Thoracic aorta (tissue), 2 donors: ENCODE measurements around the gene KAT2B. TPM values are rescaled to one million over a fixed set of nuclear protein-coding genes. Genes with fewer than 3 reads are reported as not detected.

Experiments
- ATAC-seq: fragments of 150-250 bp; one replicate; pipeline ENCODE4 v1.8.0; 2017; ENCODE audit warnings: low read depth; ENCODE audit not compliant: insufficient number of reproducible peaks, low FRiP score
- DNase-seq: peaks from one replicate; pipeline ENCODE4 v3.0.0-alpha.2; 2020; ENCODE audit warnings: low spot score
- H3K27ac ChIP-seq, 2 donors: fragments of 200-600 bp; sonication (generic); 1 replicate in 1 of 2; 2 replicates in 1 of 2; pipeline ENCODE4 v1.5.1; 2016; ENCODE audit warnings: mild to moderate bottlenecking in 2 of 2, moderate library complexity in 2 of 2
- H3K27me3 ChIP-seq: fragments of 200-600 bp; sonication (generic); replicated peaks from 2 replicates; pipeline ENCODE4 v1.6.0; 2016; ENCODE audit warnings: mild to moderate bottlenecking; ENCODE audit not compliant: insufficient read depth
- H3K36me3 ChIP-seq: fragments of 200-600 bp; sonication (generic); one replicate; pipeline ENCODE4 v1.5.1; 2016
- H3K4me1 ChIP-seq, 2 donors: fragments of 200-600 bp; sonication (generic); 1 replicate in 1 of 2; 2 replicates in 1 of 2; pipeline versions ENCODE4 v1.5.1 to v1.6.0; 2016; ENCODE audit warnings: low read depth in 2 of 2, mild to moderate bottlenecking in 1 of 2; ENCODE audit not compliant: control insufficient read depth in 1 of 2
- H3K4me3 ChIP-seq: fragments of 200-600 bp; sonication (generic); 2 replicates; pipeline ENCODE4 v1.5.1; 2016; ENCODE audit warnings: mild to moderate bottlenecking
- H3K9me3 ChIP-seq: fragments of 200-600 bp; sonication (generic); 2 replicates; pipeline ENCODE4 v1.5.1; 2016
- total RNA-seq, 2 donors: library from RNA; depleted of rRNA; stranded (reverse); fragments of >200 nt; gene quantifications; one replicate each; pipeline versions ENCODE4 v1.1.0 to v1.2.3, GENCODE V29; 2016
- TF ChIP-seq, protein P1 (sequence below): fragments of 200-600 bp; sonication (generic); IDR thresholded peaks from one replicate; pipeline ENCODE4 v1.5.1; 2019; ENCODE audit warnings: antibody characterized with exemption

KAT2B gene
- total RNA-seq, 2 donors from 2014 or later, result 48.0 to 72.8 TPM

DNA sequence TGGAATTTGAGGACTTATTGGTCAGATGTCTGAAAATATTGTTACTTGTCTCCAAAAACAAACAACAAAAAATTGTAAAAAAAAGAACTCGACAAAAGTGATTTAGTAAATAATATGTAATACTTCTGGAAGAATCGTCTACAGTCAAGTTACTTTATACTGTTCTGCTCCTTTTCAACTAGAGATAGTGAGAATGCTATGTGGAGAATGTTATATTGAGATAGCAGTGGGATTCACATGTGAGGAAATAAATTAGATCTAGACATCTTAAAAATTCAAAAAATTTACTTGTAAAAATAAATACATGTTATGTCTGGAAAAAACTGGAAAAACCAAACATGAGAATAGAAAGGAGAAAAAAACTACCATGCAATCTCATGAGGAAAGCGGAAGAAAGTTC, 80.8 kb downstream of the KAT2B start:
- peaks cover 24% of the 10 kb centered on the region for H3K36me3 ChIP-seq
- ATAC-seq, result no peak

DNA sequence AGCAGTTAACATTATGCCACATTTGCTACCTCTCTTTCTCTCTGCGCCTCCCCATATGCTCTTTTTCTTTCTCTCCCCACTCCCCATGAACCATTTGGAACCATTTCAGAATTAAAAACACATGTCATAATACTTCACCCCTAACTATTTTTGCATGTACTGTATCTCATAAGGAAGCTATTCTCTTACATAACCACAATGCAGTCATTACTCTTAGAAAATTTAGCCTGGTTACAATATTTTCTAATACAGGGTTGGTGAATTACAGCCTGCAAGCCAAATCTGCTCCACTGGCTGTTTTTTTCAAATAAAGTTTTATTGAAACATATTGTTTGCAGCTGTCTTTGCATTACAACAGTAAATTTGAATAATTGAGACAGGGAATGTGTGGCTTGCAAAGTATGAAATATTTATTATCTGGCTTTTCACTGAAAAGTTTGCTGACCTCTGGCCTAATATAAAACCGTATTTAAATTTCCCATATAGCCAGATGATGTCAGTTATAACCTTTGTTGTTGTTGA, 82.9 kb downstream of the KAT2B start:
- peaks cover 16% of the 10 kb centered on the region for H3K36me3 ChIP-seq
- TF ChIP-seq, protein P1, sequence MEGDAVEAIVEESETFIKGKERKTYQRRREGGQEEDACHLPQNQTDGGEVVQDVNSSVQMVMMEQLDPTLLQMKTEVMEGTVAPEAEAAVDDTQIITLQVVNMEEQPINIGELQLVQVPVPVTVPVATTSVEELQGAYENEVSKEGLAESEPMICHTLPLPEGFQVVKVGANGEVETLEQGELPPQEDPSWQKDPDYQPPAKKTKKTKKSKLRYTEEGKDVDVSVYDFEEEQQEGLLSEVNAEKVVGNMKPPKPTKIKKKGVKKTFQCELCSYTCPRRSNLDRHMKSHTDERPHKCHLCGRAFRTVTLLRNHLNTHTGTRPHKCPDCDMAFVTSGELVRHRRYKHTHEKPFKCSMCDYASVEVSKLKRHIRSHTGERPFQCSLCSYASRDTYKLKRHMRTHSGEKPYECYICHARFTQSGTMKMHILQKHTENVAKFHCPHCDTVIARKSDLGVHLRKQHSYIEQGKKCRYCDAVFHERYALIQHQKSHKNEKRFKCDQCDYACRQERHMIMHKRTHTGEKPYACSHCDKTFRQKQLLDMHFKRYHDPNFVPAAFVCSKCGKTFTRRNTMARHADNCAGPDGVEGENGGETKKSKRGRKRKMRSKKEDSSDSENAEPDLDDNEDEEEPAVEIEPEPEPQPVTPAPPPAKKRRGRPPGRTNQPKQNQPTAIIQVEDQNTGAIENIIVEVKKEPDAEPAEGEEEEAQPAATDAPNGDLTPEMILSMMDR, result no peak

More for the DNA sequence above, 80.8 kb downstream of the KAT2B start:
- Histone ChIP-seq H3K9me3 (no peaks in the 10 kb centered on the region), H3K4me1 (no peaks in the 10 kb centered on the region), H3K27ac (no peak overlapping the region), H3K27me3 (no peaks in the 10 kb centered on the region), H3K4me3 (no peak overlapping the region)
- no peak for DNase-seq
- TF ChIP-seq, protein P1, result no peak

DNA sequence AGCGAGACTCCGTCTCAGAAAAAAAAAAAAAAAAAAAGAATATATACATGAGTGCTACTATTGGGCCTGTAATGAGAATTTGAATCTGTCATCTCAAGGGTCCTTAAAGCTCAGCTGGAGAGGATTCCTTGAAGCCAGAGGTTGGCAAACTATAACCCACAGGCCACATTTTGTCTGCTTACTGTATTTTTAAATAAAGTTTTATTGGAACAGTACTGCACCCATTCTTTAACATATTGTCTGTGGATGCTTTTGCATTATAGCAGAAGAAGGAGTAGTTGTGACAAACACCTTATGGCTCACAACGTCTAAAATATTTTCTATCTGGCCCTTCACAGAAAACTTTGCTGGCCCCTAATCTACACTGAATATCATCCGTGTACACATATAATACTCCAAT, 85.0 kb downstream of the KAT2B start:
- Histone ChIP-seq H3K27me3 (no peaks in the 10 kb centered on the region), H3K36me3 (peaks cover 15% of the 10 kb centered on the region), H3K4me1 (peaks cover 0 to 4% of the 10 kb centered on the region in 2 donors), H3K9me3 (no peaks in the 10 kb centered on the region), H3K27ac (no peak overlapping the region), H3K4me3 (no peak overlapping the region)
- ATAC-seq, result no peak
- no peak for DNase-seq
- TF ChIP-seq, protein P1, result no peak

More for the DNA sequence above, 82.9 kb downstream of the KAT2B start:
- H3K4me1 ChIP-seq, result no peaks in the 10 kb centered on the region
- no peak overlapping the region for H3K4me3 ChIP-seq
- no peaks in the 10 kb centered on the region for H3K9me3 ChIP-seq
- DNase-seq (no peak), ATAC-seq (no peak)
- no peak overlapping the region for H3K27ac ChIP-seq
- no peaks in the 10 kb centered on the region for H3K27me3 ChIP-seq

DNA sequence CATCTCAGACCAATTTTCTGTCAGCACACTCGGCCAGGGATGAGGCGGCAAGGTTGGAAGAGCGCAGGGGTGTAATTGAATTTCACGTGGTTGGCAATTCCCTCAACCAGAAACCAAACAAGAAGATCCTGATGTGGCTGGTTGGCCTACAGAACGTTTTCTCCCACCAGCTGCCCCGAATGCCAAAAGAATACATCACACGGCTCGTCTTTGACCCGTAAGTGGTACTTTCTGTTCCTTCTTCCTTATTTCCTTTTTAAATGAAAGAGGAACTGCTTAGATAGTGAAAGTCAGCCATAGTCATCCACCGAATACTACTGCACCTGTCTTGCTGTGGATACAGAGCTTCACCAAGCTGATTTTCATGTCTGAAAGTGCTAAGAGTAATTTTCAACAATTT, 85.7 kb downstream of the KAT2B start:
- ATAC-seq (no peak), DNase-seq (no peak)
- H3K36me3 ChIP-seq, result peaks cover 13% of the 10 kb centered on the region
- H3K9me3 ChIP-seq, result no peaks in the 10 kb centered on the region
- H3K4me1 ChIP-seq, result peaks cover 0 to 4% of the 10 kb centered on the region in 2 donors
- no peaks in the 10 kb centered on the region for H3K27me3 ChIP-seq
- H3K27ac ChIP-seq, result no peak overlapping the region
- TF ChIP-seq, protein P1, result no peak
- no peak overlapping the region for H3K4me3 ChIP-seq

DNA sequence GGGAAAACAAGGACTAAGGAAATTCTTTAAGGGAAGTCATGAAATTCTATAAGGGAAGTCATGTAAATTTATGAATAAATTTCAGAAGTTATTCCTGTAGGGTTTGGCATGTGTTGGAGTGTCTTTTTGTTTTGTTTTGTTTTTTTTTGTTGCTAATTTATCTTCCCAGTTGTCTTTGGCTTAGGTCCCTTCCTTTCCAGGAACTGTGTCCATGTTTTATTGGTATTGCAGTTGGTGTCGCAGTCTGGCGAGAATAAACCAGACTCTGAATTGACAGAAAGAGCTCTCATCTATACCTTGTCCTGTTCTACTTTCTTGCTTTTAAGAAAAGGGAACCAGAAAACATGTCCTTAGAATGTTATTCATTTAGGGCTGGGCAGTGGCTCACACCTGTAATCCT, 88.1 kb downstream of the KAT2B start:
- TF ChIP-seq, protein P1, result no peak
- H3K4me1 ChIP-seq, result peaks cover 0 to 4% of the 10 kb centered on the region in 2 donors
- no peaks in the 10 kb centered on the region for H3K27me3 ChIP-seq
- H3K27ac ChIP-seq, result no peak overlapping the region
- ATAC-seq, result no peak
- peaks cover 9% of the 10 kb centered on the region for H3K36me3 ChIP-seq
- DNase-seq, result no peak
- no peak overlapping the region for H3K4me3 ChIP-seq
- no peaks in the 10 kb centered on the region for H3K9me3 ChIP-seq
